GM21717 (cell line): ENCODE results near the gene KCNJ15.

Experiments
- ATAC-seq: cut with Tn5 transposase; IDR thresholded peaks from one replicate; pipeline ENCODE4 v1.9.1; 2021; ENCODE audit warnings: mild to moderate bottlenecking, moderate library complexity; ENCODE audit not compliant: unreplicated experiment

The KCNJ15 gene

GRCh38 chr21:38352536-38353219, 95.9 kb downstream of the KCNJ15 start:
- no peak for ATAC-seq

GRCh38 chr21:38354231-38354630, 97.4 kb downstream of the KCNJ15 start:
- no peak for ATAC-seq

- ATAC-seq, result no peak
These were observed 98.0 kb downstream of the KCNJ15 start for GRCh38 chr21:38354746-38355145.

- ATAC-seq, result no peak
These were observed 98.6 kb downstream of the KCNJ15 start for GRCh38 chr21:38355353-38355752.

- ATAC-seq, result no peak
These were observed 99.4 kb downstream of the KCNJ15 start for GRCh38 chr21:38355992-38356781.
